Activated CD4-positive, alpha-beta memory T cell treated with anti-CD3 and anti-CD28 coated beads for 36 hours (primary cell): ENCODE data around the gene TPCN2. TPM values are rescaled to one million over a fixed set of nuclear protein-coding genes. Genes with fewer than 3 reads are reported as not detected.
"Not testable (repeated sequence)": the region's sequence is repeated elsewhere in the genome, so short reads cannot be mapped to it uniquely, and the experiment has no call there.

Experiments used
- CTCF ChIA-PET: fragments of 350-600 bp; sonication (Branson Sonifier 250); formaldehyde crosslinking; loops from one replicate; lab custom pipeline; 2021; ENCODE audit warnings: antibody characterized with exemption, inconsistent platforms; lab: Charles Lee
- POLR2A ChIA-PET: fragments of 350-600 bp; sonication (Branson Sonifier 250); formaldehyde crosslinking; loops from one replicate; lab custom pipeline; 2021; ENCODE audit warnings: antibody characterized with exemption; lab: Charles Lee
- DNase-seq: peaks from one replicate; pipeline ENCODE4 v3.0.0-alpha.2; 2020
- H3K27ac Mint-ChIP-seq: one replicate; pipeline ENCODE4 v1.8.0; 2021; ENCODE audit warnings: mixed read lengths
- H3K27me3 Mint-ChIP-seq: one replicate; pipeline ENCODE4 v1.8.0; 2021; ENCODE audit warnings: mixed read lengths
- H3K36me3 Mint-ChIP-seq: one replicate; pipeline ENCODE4 v1.8.0; 2021; ENCODE audit warnings: mixed read lengths
- H3K4me1 Mint-ChIP-seq: one replicate; pipeline ENCODE4 v1.8.0; 2021; ENCODE audit warnings: low read depth, mixed read lengths
- H3K4me3 Mint-ChIP-seq: one replicate; pipeline ENCODE4 v1.8.0; 2021; ENCODE audit warnings: mild to moderate bottlenecking, mixed read lengths
- H3K9me3 Mint-ChIP-seq: one replicate; pipeline ENCODE4 v1.8.0; 2021; ENCODE audit warnings: mixed read lengths
- intact Hi-C: fragments of 100-400 bp; cut with micrococcal nuclease; formaldehyde crosslinking; loops from one replicate; pipeline ENCODE4 v1.15.1; 2023
- total RNA-seq, 2 experiments: library from RNA; stranded (reverse); gene quantifications; one replicate each; pipeline ENCODE4 v1.2.3, GENCODE V29; 2021

TPCN2 gene
- 10 to 100 TPM; 12.0 to 12.8 TPM for total RNA-seq

GRCh38 chr11:69048694-69049489 lies at the start of gene TPCN2:
TPCN2 (plus strand) TSS chr11:69048932; CDS start chr11:69048998, 66 bp downstream.
- Mint-ChIP-seq H3K4me1 (peaks cover 17% of the 10 kb centered on the region), H3K36me3 (no peaks in the 10 kb centered on the region), H3K4me3 (peak within 1 kb of the TSS; percentile 76), H3K9me3 (no peaks in the 10 kb centered on the region), H3K27me3 (peaks cover 2% of the 10 kb centered on the region), H3K27ac (peak within 1 kb of the TSS; percentile 71)
- POLR2A ChIA-PET: interaction anchor here (0.9 to 1.0 kb wide), 2 partner anchors 16 to 38 kb away, joined by 3 read pairs; no protein-coding TSS in a partner anchor
- intact Hi-C loops: loop anchor here (2.0 to 5.0 kb wide), 2 partner anchors 146 to 207 kb away; partner anchors contain the start of genes CPT1A, IGHMBP2 and MRPL21
- peak; percentile 94 for DNase-seq
- CTCF ChIA-PET: no interaction called here

GRCh38 chr11:68999093-68999747 lies 49.5 kb upstream of the TPCN2 start:
- Mint-ChIP-seq H3K36me3 (no peaks in the 10 kb centered on the region), H3K4me3 (no peak overlapping the region), H3K9me3 (no peaks in the 10 kb centered on the region), H3K27ac (no peak overlapping the region), H3K27me3 (no peaks in the 10 kb centered on the region), H3K4me1 (no peaks in the 10 kb centered on the region)
- no peak for DNase-seq
- CTCF ChIA-PET: no interaction called here
- POLR2A ChIA-PET: no interaction called here
- intact Hi-C loops: no loop called here

- H3K27ac Mint-ChIP-seq, intact Hi-C loops, H3K9me3 Mint-ChIP-seq, POLR2A ChIA-PET, H3K4me1 Mint-ChIP-seq, H3K36me3 Mint-ChIP-seq, H3K4me3 Mint-ChIP-seq, H3K27me3 Mint-ChIP-seq, DNase-seq, CTCF ChIA-PET: not testable (repeated sequence)
Measured at GRCh38 chr11:68999748-69000355, 48.9 kb upstream of the TPCN2 start.

GRCh38 chr11:69000391-69000790 lies 48.3 kb upstream of the TPCN2 start:
- ChIA-PET CTCF (no interaction called here), POLR2A (no interaction called here)
- DNase-seq: no peak
- H3K36me3 Mint-ChIP-seq: no peaks in the 10 kb centered on the region
- intact Hi-C loops: no loop called here
- H3K9me3 Mint-ChIP-seq: no peaks in the 10 kb centered on the region
- H3K27ac Mint-ChIP-seq: no peak overlapping the region
- no peaks in the 10 kb centered on the region for H3K4me1 Mint-ChIP-seq
- H3K27me3 Mint-ChIP-seq: peaks cover 3% of the 10 kb centered on the region
- H3K4me3 Mint-ChIP-seq: no peak overlapping the region

- no peaks in the 10 kb centered on the region for H3K36me3 Mint-ChIP-seq
- H3K9me3 Mint-ChIP-seq: no peaks in the 10 kb centered on the region
- no peak for DNase-seq
- ChIA-PET CTCF (no interaction called here), POLR2A (no interaction called here)
- no peak overlapping the region for H3K4me3 Mint-ChIP-seq
- H3K27me3 Mint-ChIP-seq: peaks cover 3% of the 10 kb centered on the region
- H3K4me1 Mint-ChIP-seq: no peaks in the 10 kb centered on the region
- no peak overlapping the region for H3K27ac Mint-ChIP-seq
- intact Hi-C loops: no loop called here
Measured at GRCh38 chr11:69000831-69001242, 47.9 kb upstream of the TPCN2 start.

- Mint-ChIP-seq H3K27me3 (peaks cover 3% of the 10 kb centered on the region), H3K4me1 (no peaks in the 10 kb centered on the region), H3K27ac (no peak overlapping the region), H3K9me3 (no peaks in the 10 kb centered on the region), H3K4me3 (no peak overlapping the region), H3K36me3 (no peaks in the 10 kb centered on the region)
- ChIA-PET POLR2A (no interaction called here), CTCF (interaction anchor here (0.7 kb wide), 1 partner anchor 41 kb away, joined by 3 read pairs; no protein-coding TSS in a partner anchor)
- no peak for DNase-seq
- intact Hi-C loops: no loop called here
Measured at GRCh38 chr11:69001243-69002081, 47.3 kb upstream of the TPCN2 start.

GRCh38 chr11:69002110-69002569 lies 46.6 kb upstream of the TPCN2 start:
- H3K9me3 Mint-ChIP-seq: no peaks in the 10 kb centered on the region
- ChIA-PET CTCF (interaction anchor here (0.7 kb wide), 1 partner anchor 41 kb away, joined by 3 read pairs; no protein-coding TSS in a partner anchor), POLR2A (no interaction called here)
- no peaks in the 10 kb centered on the region for H3K36me3 Mint-ChIP-seq
- H3K4me3 Mint-ChIP-seq: no peak overlapping the region
- H3K27me3 Mint-ChIP-seq: peaks cover 3% of the 10 kb centered on the region
- intact Hi-C loops: no loop called here
- no peak overlapping the region for H3K27ac Mint-ChIP-seq
- H3K4me1 Mint-ChIP-seq: no peaks in the 10 kb centered on the region
- DNase-seq: no peak

- H3K27ac Mint-ChIP-seq: no peak overlapping the region
- DNase-seq: no peak
- no peaks in the 10 kb centered on the region for H3K9me3 Mint-ChIP-seq
- H3K27me3 Mint-ChIP-seq: peaks cover 3% of the 10 kb centered on the region
- intact Hi-C loops: no loop called here
- no peaks in the 10 kb centered on the region for H3K4me1 Mint-ChIP-seq
- H3K4me3 Mint-ChIP-seq: no peak overlapping the region
- ChIA-PET CTCF (no interaction called here), POLR2A (no interaction called here)
- no peaks in the 10 kb centered on the region for H3K36me3 Mint-ChIP-seq
Measured at GRCh38 chr11:69002570-69003231, 46.0 kb upstream of the TPCN2 start.

- DNase-seq: no peak
- no peak overlapping the region for H3K27ac Mint-ChIP-seq
- CTCF ChIA-PET: no interaction called here
- no peaks in the 10 kb centered on the region for H3K4me1 Mint-ChIP-seq
- no peaks in the 10 kb centered on the region for H3K9me3 Mint-ChIP-seq
- H3K36me3 Mint-ChIP-seq: no peaks in the 10 kb centered on the region
- H3K4me3 Mint-ChIP-seq: no peak overlapping the region
- intact Hi-C loops: no loop called here
- POLR2A ChIA-PET: no interaction called here
- H3K27me3 Mint-ChIP-seq: peaks cover 3% of the 10 kb centered on the region
Measured at GRCh38 chr11:69003301-69003865, 45.3 kb upstream of the TPCN2 start.

- H3K36me3 Mint-ChIP-seq: no peaks in the 10 kb centered on the region
- intact Hi-C loops: no loop called here
- ChIA-PET POLR2A (no interaction called here), CTCF (no interaction called here)
- no peaks in the 10 kb centered on the region for H3K9me3 Mint-ChIP-seq
- no peaks in the 10 kb centered on the region for H3K4me1 Mint-ChIP-seq
- no peak overlapping the region for H3K27ac Mint-ChIP-seq
- peaks cover 3% of the 10 kb centered on the region for H3K27me3 Mint-ChIP-seq
- no peak for DNase-seq
- no peak overlapping the region for H3K4me3 Mint-ChIP-seq
Measured at GRCh38 chr11:69003866-69004367, 44.8 kb upstream of the TPCN2 start.
